HCT116 (cell line): ENCODE data around the gene FAM111A.

Experiments
- POLR2AphosphoS5 ChIP-seq: IDR thresholded peaks from 2 replicates; pipeline ENCODE4 v1.6.1; 2011; ENCODE audit warnings: mild to moderate bottlenecking, low read depth, low read length, moderate library complexity
- SP1 ChIP-seq: IDR thresholded peaks from 2 replicates; pipeline ENCODE4 v1.6.1; 2012; ENCODE audit warnings: low read depth
- TF ChIP-seq, protein P1 (sequence below): IDR thresholded peaks from 2 replicates; pipeline ENCODE4 v1.6.1; 2012
- TF ChIP-seq, protein P2 (sequence below), 3 experiments: fragments of 200-600 bp in 1 of 3; sonication (generic) in 1 of 3; IDR thresholded peaks in 2 of 3; conservative IDR thresholded peaks in 1 of 3; 2 replicates each; pipeline ENCODE4 v1.5.1; 2012 to 2017; ENCODE audit warnings: low read depth in 2 of 3, low read length in 2 of 3, antibody characterized with exemption in 1 of 3, borderline replicate concordance in 1 of 3, control low read depth in 1 of 3, mild to moderate bottlenecking in 1 of 3, mixed read lengths in 1 of 3, mixed run types in 1 of 3, moderate library complexity in 1 of 3; ENCODE audit not compliant: insufficient read depth in 1 of 3
- TF ChIP-seq, protein P3 (sequence below): IDR thresholded peaks from 2 replicates; pipeline ENCODE4 v1.6.1; 2012; ENCODE audit warnings: low read depth

DNA sequence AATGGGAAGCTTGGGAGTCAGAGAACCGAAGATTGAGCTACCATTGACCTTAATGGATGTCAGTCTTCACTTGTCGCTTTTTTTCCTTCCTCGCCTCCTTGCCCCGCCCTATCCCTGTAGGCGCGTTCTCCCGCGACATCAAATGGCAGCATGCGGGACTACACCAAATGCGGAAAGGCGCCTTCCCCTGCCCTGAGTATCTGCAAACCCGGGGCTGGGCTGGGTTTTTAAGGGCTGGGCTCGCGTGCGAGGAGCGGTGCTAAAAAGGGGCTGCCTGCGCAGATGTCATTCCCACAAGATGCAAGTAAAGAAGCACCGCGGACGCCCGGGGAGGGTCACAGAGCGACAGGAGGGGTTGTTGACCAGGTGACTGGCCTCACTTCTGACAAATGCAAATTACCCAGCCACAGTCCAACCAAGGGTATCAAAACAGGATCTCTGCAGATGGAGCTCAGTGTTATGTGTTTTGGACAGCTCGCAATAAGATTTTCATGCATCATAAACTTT, 40.3 kb upstream of the FAM111A start:
- TF ChIP-seq POLR2AphosphoS5, result no peak
- TF ChIP-seq, protein P1, sequence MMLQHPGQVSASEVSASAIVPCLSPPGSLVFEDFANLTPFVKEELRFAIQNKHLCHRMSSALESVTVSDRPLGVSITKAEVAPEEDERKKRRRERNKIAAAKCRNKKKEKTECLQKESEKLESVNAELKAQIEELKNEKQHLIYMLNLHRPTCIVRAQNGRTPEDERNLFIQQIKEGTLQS, result no peak
- TF ChIP-seq, protein P2, sequence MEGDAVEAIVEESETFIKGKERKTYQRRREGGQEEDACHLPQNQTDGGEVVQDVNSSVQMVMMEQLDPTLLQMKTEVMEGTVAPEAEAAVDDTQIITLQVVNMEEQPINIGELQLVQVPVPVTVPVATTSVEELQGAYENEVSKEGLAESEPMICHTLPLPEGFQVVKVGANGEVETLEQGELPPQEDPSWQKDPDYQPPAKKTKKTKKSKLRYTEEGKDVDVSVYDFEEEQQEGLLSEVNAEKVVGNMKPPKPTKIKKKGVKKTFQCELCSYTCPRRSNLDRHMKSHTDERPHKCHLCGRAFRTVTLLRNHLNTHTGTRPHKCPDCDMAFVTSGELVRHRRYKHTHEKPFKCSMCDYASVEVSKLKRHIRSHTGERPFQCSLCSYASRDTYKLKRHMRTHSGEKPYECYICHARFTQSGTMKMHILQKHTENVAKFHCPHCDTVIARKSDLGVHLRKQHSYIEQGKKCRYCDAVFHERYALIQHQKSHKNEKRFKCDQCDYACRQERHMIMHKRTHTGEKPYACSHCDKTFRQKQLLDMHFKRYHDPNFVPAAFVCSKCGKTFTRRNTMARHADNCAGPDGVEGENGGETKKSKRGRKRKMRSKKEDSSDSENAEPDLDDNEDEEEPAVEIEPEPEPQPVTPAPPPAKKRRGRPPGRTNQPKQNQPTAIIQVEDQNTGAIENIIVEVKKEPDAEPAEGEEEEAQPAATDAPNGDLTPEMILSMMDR (IDR thresholded peaks at IDR 0.05 in 2 of 3, conservative IDR thresholded peaks at IDR 0.05 in 1 of 3; ENCODE audit: borderline replicate concordance in 1 of 3, insufficient read depth in 1 of 3, low read depth in 2 of 3, low read length in 2 of 3), result no peak
- TF ChIP-seq, protein P3, sequence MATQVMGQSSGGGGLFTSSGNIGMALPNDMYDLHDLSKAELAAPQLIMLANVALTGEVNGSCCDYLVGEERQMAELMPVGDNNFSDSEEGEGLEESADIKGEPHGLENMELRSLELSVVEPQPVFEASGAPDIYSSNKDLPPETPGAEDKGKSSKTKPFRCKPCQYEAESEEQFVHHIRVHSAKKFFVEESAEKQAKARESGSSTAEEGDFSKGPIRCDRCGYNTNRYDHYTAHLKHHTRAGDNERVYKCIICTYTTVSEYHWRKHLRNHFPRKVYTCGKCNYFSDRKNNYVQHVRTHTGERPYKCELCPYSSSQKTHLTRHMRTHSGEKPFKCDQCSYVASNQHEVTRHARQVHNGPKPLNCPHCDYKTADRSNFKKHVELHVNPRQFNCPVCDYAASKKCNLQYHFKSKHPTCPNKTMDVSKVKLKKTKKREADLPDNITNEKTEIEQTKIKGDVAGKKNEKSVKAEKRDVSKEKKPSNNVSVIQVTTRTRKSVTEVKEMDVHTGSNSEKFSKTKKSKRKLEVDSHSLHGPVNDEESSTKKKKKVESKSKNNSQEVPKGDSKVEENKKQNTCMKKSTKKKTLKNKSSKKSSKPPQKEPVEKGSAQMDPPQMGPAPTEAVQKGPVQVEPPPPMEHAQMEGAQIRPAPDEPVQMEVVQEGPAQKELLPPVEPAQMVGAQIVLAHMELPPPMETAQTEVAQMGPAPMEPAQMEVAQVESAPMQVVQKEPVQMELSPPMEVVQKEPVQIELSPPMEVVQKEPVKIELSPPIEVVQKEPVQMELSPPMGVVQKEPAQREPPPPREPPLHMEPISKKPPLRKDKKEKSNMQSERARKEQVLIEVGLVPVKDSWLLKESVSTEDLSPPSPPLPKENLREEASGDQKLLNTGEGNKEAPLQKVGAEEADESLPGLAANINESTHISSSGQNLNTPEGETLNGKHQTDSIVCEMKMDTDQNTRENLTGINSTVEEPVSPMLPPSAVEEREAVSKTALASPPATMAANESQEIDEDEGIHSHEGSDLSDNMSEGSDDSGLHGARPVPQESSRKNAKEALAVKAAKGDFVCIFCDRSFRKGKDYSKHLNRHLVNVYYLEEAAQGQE, result no peak
- TF ChIP-seq SP1, result no peak
